Activated T-cell treated with anti-CD3 and anti-CD28 coated beads for 48 hours (primary cell): Measurements from ENCODE around the gene ZBTB12.
"Not testable (repeated sequence)": the region's sequence is repeated elsewhere in the genome, so short reads cannot be mapped to it uniquely, and the experiment has no call there.

Experiments
- DNase-seq: peaks from one replicate; pipeline ENCODE4 v3.0.0-alpha.2; 2020; ENCODE audit warnings: low read depth

The ZBTB12 gene, protein sequence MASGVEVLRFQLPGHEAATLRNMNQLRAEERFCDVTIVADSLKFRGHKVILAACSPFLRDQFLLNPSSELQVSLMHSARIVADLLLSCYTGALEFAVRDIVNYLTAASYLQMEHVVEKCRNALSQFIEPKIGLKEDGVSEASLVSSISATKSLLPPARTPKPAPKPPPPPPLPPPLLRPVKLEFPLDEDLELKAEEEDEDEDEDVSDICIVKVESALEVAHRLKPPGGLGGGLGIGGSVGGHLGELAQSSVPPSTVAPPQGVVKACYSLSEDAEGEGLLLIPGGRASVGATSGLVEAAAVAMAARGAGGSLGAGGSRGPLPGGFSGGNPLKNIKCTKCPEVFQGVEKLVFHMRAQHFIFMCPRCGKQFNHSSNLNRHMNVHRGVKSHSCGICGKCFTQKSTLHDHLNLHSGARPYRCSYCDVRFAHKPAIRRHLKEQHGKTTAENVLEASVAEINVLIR

GRCh38 chr6:31901953-31902643 lies at the start of gene ZBTB12:
Gene ZBTB12, minus strand, starts transcription at chr6:31902086. Its CDS starts 781 bp downstream, at chr6:31901305.
- peak; percentile 86 for DNase-seq

DNA sequence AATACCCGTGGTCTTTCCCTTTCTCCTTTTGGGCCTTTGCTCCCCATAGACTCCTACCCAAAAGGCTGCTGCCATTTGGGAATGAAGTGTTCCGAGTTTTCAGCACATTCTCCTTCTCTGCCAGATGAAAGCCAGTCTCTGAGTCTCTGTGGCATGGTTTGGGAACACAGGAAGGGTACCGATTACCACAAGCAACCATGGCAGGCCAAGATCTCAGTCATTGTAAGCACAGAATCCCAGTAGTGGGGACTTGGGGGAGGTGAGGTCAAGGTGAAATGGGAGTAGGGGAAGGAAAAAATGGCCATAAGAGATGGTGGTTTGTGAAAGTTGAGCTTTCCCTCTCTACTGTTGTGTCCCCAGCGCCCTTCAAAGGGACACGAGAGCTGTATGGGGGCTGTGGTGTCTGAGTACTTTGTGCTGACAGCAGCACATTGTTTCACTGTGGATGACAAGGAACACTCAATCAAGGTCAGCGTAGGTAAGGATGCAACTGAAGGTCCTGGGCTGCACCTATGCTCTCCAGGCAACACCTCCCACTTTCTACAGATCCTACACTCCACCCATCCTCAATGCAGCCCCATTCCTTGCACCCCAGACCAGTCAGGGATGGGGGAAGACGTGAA lies 48.2 kb upstream of the ZBTB12 start:
- no peak for DNase-seq

DNA sequence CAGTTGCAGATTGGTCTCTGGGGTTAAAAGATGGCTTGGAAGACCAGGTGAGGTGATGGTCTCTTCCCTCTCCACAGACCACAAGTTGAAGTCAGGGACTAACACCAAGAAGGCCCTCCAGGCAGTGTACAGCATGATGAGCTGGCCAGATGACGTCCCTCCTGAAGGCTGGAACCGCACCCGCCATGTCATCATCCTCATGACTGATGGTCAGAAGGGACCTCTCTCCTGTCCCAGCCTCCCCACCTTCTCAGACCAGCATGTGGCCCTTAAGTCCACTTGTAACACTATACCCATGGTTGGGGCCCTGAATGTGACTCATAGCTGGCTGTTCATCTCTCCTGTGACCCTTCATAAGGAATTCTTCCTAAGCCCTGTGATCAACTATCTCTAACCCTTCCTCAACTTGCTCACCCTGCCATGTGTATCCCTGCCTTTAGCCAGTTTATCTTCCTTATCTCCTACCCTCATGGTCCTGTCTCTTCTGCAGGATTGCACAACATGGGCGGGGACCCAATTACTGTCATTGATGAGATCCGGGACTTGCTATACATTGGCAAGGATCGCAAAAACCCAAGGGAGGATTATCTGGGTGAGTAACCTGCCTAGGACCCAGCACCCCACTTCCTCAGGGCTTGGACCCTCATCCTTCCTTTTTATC lies 47.0 kb upstream of the ZBTB12 start:
- no peak for DNase-seq

- DNase-seq = no peak
These were observed 46.4 kb upstream of the ZBTB12 start for GRCh38 chr6:31948306-31948705.

DNA sequence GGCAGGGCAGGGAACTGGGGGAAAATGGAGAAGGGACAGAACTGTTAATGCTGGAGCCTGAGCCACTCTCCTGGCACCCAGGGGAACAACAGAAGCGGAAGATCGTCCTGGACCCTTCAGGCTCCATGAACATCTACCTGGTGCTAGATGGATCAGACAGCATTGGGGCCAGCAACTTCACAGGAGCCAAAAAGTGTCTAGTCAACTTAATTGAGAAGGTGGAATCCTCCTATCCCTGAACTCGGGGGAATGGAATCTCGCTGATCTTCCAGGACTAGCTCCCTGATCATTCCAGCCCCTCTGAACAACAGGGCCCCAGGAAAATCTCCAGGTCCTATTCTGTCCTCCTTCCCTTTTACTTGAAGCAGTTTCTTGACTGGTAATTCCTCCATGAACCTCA lies 46.0 kb upstream of the ZBTB12 start:
- no peak for DNase-seq

- DNase-seq = no peak
These were observed 45.3 kb upstream of the ZBTB12 start for GRCh38 chr6:31947070-31947675.

- DNase-seq = no peak
These were observed 44.5 kb upstream of the ZBTB12 start for GRCh38 chr6:31946370-31946885.

GRCh38 chr6:31945507-31946369 lies 43.9 kb upstream of the ZBTB12 start, which contains the start of gene CFB:
Gene CFB, plus strand, starts transcription at chr6:31946095. Its CDS starts 127 bp downstream, at chr6:31946222.
- DNase-seq = no peak

DNA sequence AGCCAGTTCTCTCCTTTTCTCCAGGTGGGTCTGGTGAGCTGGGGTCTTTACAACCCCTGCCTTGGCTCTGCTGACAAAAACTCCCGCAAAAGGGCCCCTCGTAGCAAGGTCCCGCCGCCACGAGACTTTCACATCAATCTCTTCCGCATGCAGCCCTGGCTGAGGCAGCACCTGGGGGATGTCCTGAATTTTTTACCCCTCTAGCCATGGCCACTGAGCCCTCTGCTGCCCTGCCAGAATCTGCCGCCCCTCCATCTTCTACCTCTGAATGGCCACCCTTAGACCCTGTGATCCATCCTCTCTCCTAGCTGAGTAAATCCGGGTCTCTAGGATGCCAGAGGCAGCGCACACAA lies 43.2 kb upstream of the ZBTB12 start:
- no peak for DNase-seq

GRCh38 chr6:31943742-31944141 lies 41.9 kb upstream of the ZBTB12 start:
- DNase-seq = no peak

GRCh38 chr6:31940256-31940664 lies 38.4 kb upstream of the ZBTB12 start:
- no peak for DNase-seq

DNA sequence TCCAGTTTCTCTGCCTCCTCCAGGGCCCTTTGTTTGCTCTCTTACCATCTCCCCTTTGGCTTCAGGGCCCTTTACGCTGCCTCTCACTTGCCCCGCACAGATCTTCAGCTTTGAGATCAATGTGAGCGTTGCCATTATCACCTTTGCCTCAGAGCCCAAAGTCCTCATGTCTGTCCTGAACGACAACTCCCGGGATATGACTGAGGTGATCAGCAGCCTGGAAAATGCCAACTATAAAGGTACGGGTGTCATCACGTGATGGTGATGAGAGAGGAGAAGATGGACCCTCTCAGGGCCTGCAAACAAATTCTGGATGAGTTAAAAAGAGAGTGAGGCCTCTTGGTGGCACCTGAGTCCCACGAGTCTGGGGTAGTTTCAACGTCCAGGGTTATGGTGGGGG lies 33.9 kb upstream of the ZBTB12 start:
- no peak for DNase-seq

DNA sequence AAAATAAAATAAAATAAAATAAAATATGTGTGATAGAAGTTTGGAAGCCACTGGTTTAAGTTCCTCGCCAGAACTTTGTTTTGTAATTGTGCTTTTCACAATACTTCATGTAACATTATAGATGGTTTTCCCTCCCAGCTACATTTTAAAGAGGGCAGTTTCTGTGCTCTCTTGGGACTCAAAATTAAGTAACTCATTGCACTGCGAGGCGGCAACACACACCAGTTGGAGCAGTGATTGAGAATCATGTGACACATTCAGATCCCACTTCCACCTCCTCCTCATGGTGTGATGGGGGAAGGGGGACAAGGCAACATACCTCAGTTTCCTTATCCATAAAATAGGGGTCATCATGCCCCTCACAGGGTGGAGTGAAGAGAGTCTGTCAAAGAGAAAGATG lies 33.1 kb upstream of the ZBTB12 start:
- no peak for DNase-seq

GRCh38 chr6:31933537-31933936 lies 31.7 kb upstream of the ZBTB12 start:
- no peak for DNase-seq

DNA sequence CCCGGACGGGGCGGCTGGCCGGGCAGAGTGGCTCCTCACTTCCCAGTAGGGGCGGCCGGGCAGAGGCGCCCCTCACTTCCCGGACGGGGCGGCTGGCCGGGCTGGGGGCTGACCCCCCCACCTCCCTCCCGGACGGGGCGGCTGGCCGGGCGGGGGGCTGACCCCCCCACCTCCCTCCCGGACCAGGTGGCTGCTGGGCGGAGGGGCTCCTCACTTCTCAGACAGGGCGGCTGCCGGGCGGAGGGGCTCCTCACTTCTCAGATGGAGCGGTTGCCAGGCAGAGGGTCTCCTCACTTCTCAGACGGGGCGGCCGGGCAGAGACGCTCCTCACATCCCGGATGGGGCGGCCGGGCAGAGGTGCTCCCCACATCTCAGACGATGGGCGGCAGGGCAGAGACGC lies 30.3 kb upstream of the ZBTB12 start:
- DNase-seq = not testable (repeated sequence)

- DNase-seq = no peak
These were observed 29.1 kb upstream of the ZBTB12 start for GRCh38 chr6:31930962-31931361.

DNA sequence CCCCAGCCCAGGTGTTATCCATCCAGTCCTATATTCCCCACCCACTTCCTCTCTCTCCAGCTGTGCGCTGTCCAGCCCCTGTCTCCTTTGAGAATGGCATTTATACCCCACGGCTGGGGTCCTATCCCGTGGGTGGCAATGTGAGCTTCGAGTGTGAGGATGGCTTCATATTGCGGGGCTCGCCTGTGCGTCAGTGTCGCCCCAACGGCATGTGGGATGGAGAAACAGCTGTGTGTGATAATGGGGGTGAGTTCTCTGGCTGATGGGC lies 26.7 kb upstream of the ZBTB12 start:
- no peak for DNase-seq

DNA sequence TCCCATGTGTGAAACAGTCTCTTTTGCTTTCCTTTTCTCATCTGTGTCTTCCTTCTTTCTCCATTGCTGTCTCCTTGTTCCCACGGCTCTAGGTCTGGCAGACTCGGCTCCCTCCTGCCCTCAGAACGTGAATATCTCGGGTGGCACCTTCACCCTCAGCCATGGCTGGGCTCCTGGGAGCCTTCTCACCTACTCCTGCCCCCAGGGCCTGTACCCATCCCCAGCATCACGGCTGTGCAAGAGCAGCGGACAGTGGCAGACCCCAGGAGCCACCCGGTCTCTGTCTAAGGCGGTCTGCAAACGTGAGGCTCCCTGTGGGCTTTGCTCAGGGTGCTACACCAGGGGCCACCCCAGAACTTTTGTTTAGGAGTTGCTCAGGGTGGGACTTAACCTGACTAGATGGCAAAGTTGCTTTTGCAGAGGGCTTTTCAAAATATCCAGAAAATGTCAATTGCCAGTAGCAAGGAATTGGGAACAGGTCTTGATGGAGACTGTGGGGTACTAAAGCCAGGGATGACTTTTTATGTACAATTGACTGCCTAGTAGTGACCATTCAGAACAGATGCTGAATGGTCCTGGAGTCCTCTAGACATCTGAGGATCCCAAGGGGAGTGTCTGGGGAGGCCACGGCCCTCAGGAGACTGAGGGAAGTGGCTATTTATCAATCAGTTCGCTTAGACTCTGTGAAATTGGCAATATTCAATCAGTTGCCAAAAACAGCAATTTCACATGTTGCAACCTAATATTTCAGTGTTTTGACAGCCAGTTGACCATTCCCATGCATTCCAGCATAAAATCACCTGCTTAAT lies 26.2 kb upstream of the ZBTB12 start:
- DNase-seq = no peak

GRCh38 chr6:31927242-31927862 lies 25.5 kb upstream of the ZBTB12 start, which contains the start of gene C2:
Gene C2, plus strand, starts transcription at chr6:31927717. Its CDS starts 36 bp downstream, at chr6:31927753.
- no peak for DNase-seq

DNA sequence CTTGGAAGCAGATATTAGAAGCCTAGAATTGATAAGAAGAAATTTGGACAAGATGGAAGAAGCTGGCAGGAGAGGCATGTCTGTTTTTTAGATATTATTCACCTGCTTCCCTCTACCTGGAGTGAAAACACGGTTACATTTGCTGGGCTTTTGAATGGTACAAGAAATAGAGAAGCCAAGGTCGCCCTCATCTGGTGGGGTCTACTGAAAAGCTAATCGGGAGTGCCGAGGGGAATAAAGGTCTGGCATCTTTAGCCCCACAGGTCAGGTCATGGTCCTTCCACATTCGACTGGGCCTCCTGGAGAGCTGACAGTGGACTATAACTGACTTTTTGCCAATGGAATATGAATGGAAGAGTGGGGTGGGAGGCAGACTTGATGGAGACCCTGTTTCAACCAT lies 21.1 kb upstream of the ZBTB12 start:
- no peak for DNase-seq
